Raji (cell line): ENCODE data around the gene TRAPPC1.

Source experiments
- POLR2A ChIP-seq: IDR thresholded peaks from 2 replicates; pipeline ENCODE4 v1.6.1; 2011; ENCODE audit warnings: low read depth, low read length, control low read depth; ENCODE audit not compliant: insufficient read depth

The TRAPPC1 gene

GRCh38 chr17:7915611-7916384, 15.9 kb downstream of the TRAPPC1 start, which contains the start of gene RNF227:
Gene RNF227, minus strand, starts transcription at chr17:7916289. Its CDS starts 94 bp downstream, at chr17:7916195.
- no peak for TF ChIP-seq POLR2A

- TF ChIP-seq POLR2A = no peak
These were observed 16.6 kb downstream of the TRAPPC1 start for GRCh38 chr17:7915179-7915610.

- TF ChIP-seq POLR2A = no peak
These were observed 18.7 kb downstream of the TRAPPC1 start for GRCh38 chr17:7912927-7913524.

- no peak for TF ChIP-seq POLR2A
These were observed 20.6 kb downstream of the TRAPPC1 start for GRCh38 chr17:7911116-7911515.

GRCh38 chr17:7910711-7911110, 21.0 kb downstream of the TRAPPC1 start:
- TF ChIP-seq POLR2A = no peak

- no peak for TF ChIP-seq POLR2A
These were observed 21.5 kb downstream of the TRAPPC1 start for GRCh38 chr17:7910281-7910680.

GRCh38 chr17:7909089-7909488, 22.7 kb downstream of the TRAPPC1 start:
- no peak for TF ChIP-seq POLR2A

GRCh38 chr17:7903154-7904103, 28.3 kb downstream of the TRAPPC1 start:
- TF ChIP-seq POLR2A = no peak

- TF ChIP-seq POLR2A = no peak
These were observed 34.0 kb downstream of the TRAPPC1 start for GRCh38 chr17:7897773-7898172.

GRCh38 chr17:7897090-7897489, 34.7 kb downstream of the TRAPPC1 start:
- TF ChIP-seq POLR2A = no peak

- no peak for TF ChIP-seq POLR2A
These were observed 36.9 kb downstream of the TRAPPC1 start for GRCh38 chr17:7894866-7895265.

- no peak for TF ChIP-seq POLR2A
These were observed 37.5 kb downstream of the TRAPPC1 start for GRCh38 chr17:7894226-7894625.

GRCh38 chr17:7893187-7893880, 38.4 kb downstream of the TRAPPC1 start:
- no peak for TF ChIP-seq POLR2A

GRCh38 chr17:7889166-7889955, 42.4 kb downstream of the TRAPPC1 start:
- no peak for TF ChIP-seq POLR2A
